SK-N-SH (cell line): Measurements from ENCODE around the gene DLEC1. TPM values are rescaled to one million over a fixed set of nuclear protein-coding genes. Genes with fewer than 3 reads are reported as not detected.

Experiments
- CTCF ChIA-PET: fragments of 300-600, 350-600 bp; formaldehyde crosslinking; extraction: SDS; loops from one replicate; lab custom pipeline; 2021; lab: Yijun Ruan, JAX
- POLR2A ChIA-PET: fragments of 350-600 bp; sonication (Branson Sonifier 250); formaldehyde crosslinking; extraction: SDS; loops from one replicate; lab custom pipeline; 2020; ENCODE audit warnings: antibody characterized with exemption, inconsistent platforms; lab: Yijun Ruan, JAX
- DNase-seq: peaks from one replicate; pipeline ENCODE4 v3.0.0; 2012
- H2AFZ ChIP-seq: fragments of 200-600 bp; sonication (generic); 2 replicates; pipeline ENCODE4 v1.8.1; 2016; ENCODE audit warnings: antibody characterized with exemption, mild to moderate bottlenecking, low read depth
- H3F3A ChIP-seq: fragments of 200-600 bp; sonication (generic); replicated peaks from 2 replicates; pipeline ENCODE3; 2016; ENCODE audit warnings: antibody characterized with exemption, mild to moderate bottlenecking; ENCODE audit not compliant: insufficient read depth
- H3K27ac ChIP-seq, 2 experiments: fragments of 200-500 bp in 1 of 2; fragments of 200-600 bp in 1 of 2; sonication (Bioruptor generic) in 1 of 2; sonication (generic), shearing (Covaris generic) in 1 of 2; 2 replicates each; pipeline versions ENCODE4 v1.5.1 to v1.6.1; 2014 to 2016; ENCODE audit warnings: low read depth in 2 of 2, inconsistent platforms in 1 of 2, low read length in 1 of 2, mild to moderate bottlenecking in 1 of 2, mixed read lengths in 1 of 2
- H3K27me3 ChIP-seq: fragments of 200-600 bp; sonication (generic), shearing (Covaris generic); 2 replicates; pipeline ENCODE4 v1.6.1; 2016; ENCODE audit warnings: mixed run types; ENCODE audit not compliant: insufficient read depth
- H3K36me3 ChIP-seq, 2 experiments: fragments of 200-500 bp in 1 of 2; fragments of 200-600 bp in 1 of 2; sonication (Bioruptor generic) in 1 of 2; sonication (generic) in 1 of 2; replicated peaks in 1 of 2; 2 replicates each; pipeline versions ENCODE3 to v1.5.1; 2014 to 2016; ENCODE audit warnings: low read length in 1 of 2, mild to moderate bottlenecking in 1 of 2; ENCODE audit not compliant: insufficient read depth in 2 of 2, control insufficient read depth in 1 of 2
- H3K4me1 ChIP-seq, 2 experiments: fragments of 200-500 bp in 1 of 2; fragments of 200-600 bp in 1 of 2; sonication (Bioruptor generic) in 1 of 2; sonication (generic), shearing (Covaris generic) in 1 of 2; 2 replicates each; pipeline versions ENCODE4 v1.5.1 to v1.6.1; 2014 to 2016; ENCODE audit warnings: low read depth in 1 of 2, low read length in 1 of 2, mixed run types in 1 of 2; ENCODE audit not compliant: insufficient read depth in 2 of 2, control insufficient read depth in 1 of 2
- H3K4me2 ChIP-seq: fragments of 200-600 bp; sonication (generic), shearing (Covaris generic); 2 replicates; pipeline ENCODE4 v1.6.1; 2017; ENCODE audit warnings: mixed run types
- H3K4me3 ChIP-seq, 2 experiments: fragments of 200-500 bp in 1 of 2; fragments of 200-600 bp in 1 of 2; sonication (Bioruptor generic) in 1 of 2; sonication (generic), shearing (Covaris generic) in 1 of 2; 2 replicates each; pipeline versions ENCODE4 v1.5.1 to v1.8.1; 2014 to 2016; ENCODE audit warnings: low read depth in 2 of 2, inconsistent platforms in 1 of 2, low read length in 1 of 2, mild to moderate bottlenecking in 1 of 2, mixed read lengths in 1 of 2, moderate library complexity in 1 of 2
- H3K79me2 ChIP-seq: fragments of 200-600 bp; sonication (generic); 2 replicates; pipeline ENCODE4 v1.8.1; 2017; ENCODE audit warnings: mild to moderate bottlenecking; ENCODE audit not compliant: insufficient read depth
- H3K9ac ChIP-seq: fragments of 200-600 bp; sonication (generic); 2 replicates; pipeline ENCODE4 v1.6.1; 2017; ENCODE audit warnings: mixed run types
- H3K9me2 ChIP-seq: fragments of 200-600 bp; sonication (generic); 2 replicates; pipeline ENCODE4 v1.6.1; 2017; ENCODE audit warnings: mixed run types
- H3K9me3 ChIP-seq: fragments of 200-600 bp; sonication (generic); 2 replicates; pipeline ENCODE4 v1.6.1; 2017; ENCODE audit warnings: mixed run types, mild to moderate bottlenecking, moderate library complexity
- H4K20me1 ChIP-seq: fragments of 200-600 bp; sonication (generic); 2 replicates; pipeline ENCODE4 v1.6.1; 2017; ENCODE audit warnings: mild to moderate bottlenecking, mixed run types; ENCODE audit not compliant: insufficient read depth
- CHD2 ChIP-seq: fragments of 150-350 bp; IDR thresholded peaks from 2 replicates; pipeline ENCODE4 v1.6.1; 2018; ENCODE audit warnings: low read length; ENCODE audit not compliant: partially characterized antibody
- EP300 ChIP-seq, 2 experiments: IDR thresholded peaks; 2 replicates each; pipeline versions ENCODE4 v1.4.0 to v1.6.1; 2012; ENCODE audit warnings: borderline replicate concordance in 1 of 2, low read depth in 1 of 2, low read length in 1 of 2
- EZH2phosphoT487 ChIP-seq: fragments of 200-600 bp; sonication (generic); IDR thresholded peaks from 2 replicates; pipeline ENCODE4 v1.6.1; 2017; ENCODE audit warnings: low read depth, mixed run types, mild to moderate bottlenecking, antibody characterized with exemption, moderate library complexity, borderline replicate concordance
- FOSL2 ChIP-seq: IDR thresholded peaks from 2 replicates; pipeline ENCODE4 v1.4.0; 2012; ENCODE audit warnings: low read depth, mild to moderate bottlenecking, moderate library complexity, borderline replicate concordance
- FOXM1 ChIP-seq: IDR thresholded peaks from 2 replicates; pipeline ENCODE4 v1.4.0; 2012; ENCODE audit warnings: low read depth, mild to moderate bottlenecking
- GABPA ChIP-seq: IDR thresholded peaks from 2 replicates; pipeline ENCODE4 v1.4.0; 2012; ENCODE audit warnings: low read depth, mild to moderate bottlenecking
- IRF3 ChIP-seq: fragments of 150-350 bp; IDR thresholded peaks from 2 replicates; pipeline ENCODE4 v1.6.1; 2016; ENCODE audit warnings: mild to moderate bottlenecking, low read depth, low read length
- MXI1 ChIP-seq: IDR thresholded peaks from 2 replicates; pipeline ENCODE4 v1.6.1; 2012; ENCODE audit warnings: mild to moderate bottlenecking, low read depth, low read length, improper control_type of control experiment
- NFIC ChIP-seq: IDR thresholded peaks from 2 replicates; pipeline ENCODE4 v1.4.0; 2012; ENCODE audit warnings: borderline replicate concordance
- NRF1 ChIP-seq: IDR thresholded peaks from 2 replicates; pipeline ENCODE4 v1.6.1; 2012; ENCODE audit warnings: low read depth, mild to moderate bottlenecking, low read length
- POLR2AphosphoS5 ChIP-seq: IDR thresholded peaks from 2 replicates; pipeline ENCODE4 v1.6.1; 2012; ENCODE audit warnings: low read depth, low read length
- RAD21 ChIP-seq: IDR thresholded peaks from 2 replicates; pipeline ENCODE4 v1.6.1; 2012; ENCODE audit warnings: mild to moderate bottlenecking, low read length
- RCOR1 ChIP-seq: fragments of 150-350 bp; IDR thresholded peaks from 2 replicates; pipeline ENCODE4 v1.6.1; 2017; ENCODE audit warnings: antibody characterized with exemption, low read length
- SIN3A ChIP-seq: IDR thresholded peaks from 2 replicates; pipeline ENCODE4 v1.6.1; 2012; ENCODE audit warnings: low read depth, mild to moderate bottlenecking, low read length, moderate library complexity, borderline replicate concordance
- SMC3 ChIP-seq: IDR thresholded peaks from 2 replicates; pipeline ENCODE4 v1.6.1; 2012; ENCODE audit warnings: low read depth, low read length, improper control_type of control experiment
- WGBS: methylation state at CpG from one replicate; pipeline ENCODE4 v1.1.6; 2017; ENCODE audit warnings: low lambda C conversion rate; 5-methylcytosine and 5-hydroxymethylcytosine counted together
- polyA plus RNA-seq, 3 experiments: library from polyadenylated mRNA; depleted of rRNA; stranded (reverse); fragments of >200 nt; gene quantifications; 2 replicates each; pipeline ENCODE4 v1.2.3, GENCODE V29; 2012
- TF ChIP-seq, protein P1 (sequence below): IDR thresholded peaks from 2 replicates; pipeline ENCODE4 v1.4.0; 2012; ENCODE audit warnings: low read depth, borderline replicate concordance
- TF ChIP-seq, protein P2 (sequence below): IDR thresholded peaks from 2 replicates; pipeline ENCODE4 v1.4.0; 2012; ENCODE audit warnings: low read depth, borderline replicate concordance
- TF ChIP-seq, protein P3 (sequence below): fragments of 200-600 bp; sonication (generic); IDR thresholded peaks from 2 replicates; pipeline ENCODE4 v1.6.1; 2017; ENCODE audit warnings: antibody characterized with exemption, mild to moderate bottlenecking, moderate library complexity

Gene DLEC1
- polyA plus RNA-seq, 1 of the 3 experiments (the other 2 are of a cell fraction): 0.02 TPM

- no peak overlapping the region for H3K27ac ChIP-seq
- H4K20me1 ChIP-seq: no peaks in the 10 kb centered on the region
- no peak overlapping the region for H3K4me3 ChIP-seq
- peaks cover 5 to 12% of the 10 kb centered on the region in 2 experiments; a peak in 1 of 4 replicates for H3K4me1 ChIP-seq
- H3K27me3 ChIP-seq: no peaks in the 10 kb centered on the region
- H3K4me2 ChIP-seq: no peak overlapping the region
- peaks cover 18% of the 10 kb centered on the region for H3K79me2 ChIP-seq
- H3K9me3 ChIP-seq: no peaks in the 10 kb centered on the region
- peaks cover 0 to 17% of the 10 kb centered on the region in 2 experiments for H3K36me3 ChIP-seq
- DNase-seq: no peak
- no peaks in the 10 kb centered on the region for H3K9me2 ChIP-seq
- no peak overlapping the region for H2AFZ ChIP-seq
- H3F3A ChIP-seq: no peaks in the 10 kb centered on the region
- 67% methylated on average over 3 of the region's 3 CpGs for WGBS
- CTCF ChIA-PET: no interaction called here
- no peak overlapping the region for H3K9ac ChIP-seq
- TF ChIP-seq MXI1 (no peak), IRF3 (no peak)
- TF ChIP-seq, protein P1, sequence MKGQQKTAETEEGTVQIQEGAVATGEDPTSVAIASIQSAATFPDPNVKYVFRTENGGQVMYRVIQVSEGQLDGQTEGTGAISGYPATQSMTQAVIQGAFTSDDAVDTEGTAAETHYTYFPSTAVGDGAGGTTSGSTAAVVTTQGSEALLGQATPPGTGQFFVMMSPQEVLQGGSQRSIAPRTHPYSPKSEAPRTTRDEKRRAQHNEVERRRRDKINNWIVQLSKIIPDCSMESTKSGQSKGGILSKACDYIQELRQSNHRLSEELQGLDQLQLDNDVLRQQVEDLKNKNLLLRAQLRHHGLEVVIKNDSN: no peak
- POLR2A ChIA-PET: no interaction called here
Observed at GRCh38 chr3:38143511-38143910, 104.5 kb downstream of the DLEC1 start.

GRCh38 chr3:38146504-38146903 lies 107.5 kb downstream of the DLEC1 start:
- no peak for DNase-seq
- POLR2A ChIA-PET: no interaction called here
- H3K4me2 ChIP-seq: no peak overlapping the region

More at GRCh38 chr3:38146504-38146903, 107.5 kb downstream of the DLEC1 start:
- CTCF ChIA-PET: no interaction called here
- H3K9ac ChIP-seq: no peak overlapping the region
- H3K4me1 ChIP-seq: peaks cover 0 to 5% of the 10 kb centered on the region in 2 experiments; a peak in 1 of 4 replicates
- H3K79me2 ChIP-seq: no peaks in the 10 kb centered on the region
- no peaks in the 10 kb centered on the region for H3K9me2 ChIP-seq
- no peaks in the 10 kb centered on the region for H3K27me3 ChIP-seq
- no peaks in the 10 kb centered on the region for H3F3A ChIP-seq
- H3K9me3 ChIP-seq: no peaks in the 10 kb centered on the region
- peaks cover 0 to 6% of the 10 kb centered on the region in 2 experiments for H3K36me3 ChIP-seq
- TF ChIP-seq SMC3: no peak
- TF ChIP-seq FOXM1: no peak
- TF ChIP-seq, protein P1: no peak
- TF ChIP-seq RCOR1: no peak
- TF ChIP-seq SIN3A: no peak
- TF ChIP-seq CHD2: no peak
- TF ChIP-seq NRF1: no peak
- no peak for TF ChIP-seq GABPA
- TF ChIP-seq POLR2AphosphoS5: no peak
- TF ChIP-seq NFIC: no peak
- TF ChIP-seq RAD21: no peak
- TF ChIP-seq, protein P2, sequence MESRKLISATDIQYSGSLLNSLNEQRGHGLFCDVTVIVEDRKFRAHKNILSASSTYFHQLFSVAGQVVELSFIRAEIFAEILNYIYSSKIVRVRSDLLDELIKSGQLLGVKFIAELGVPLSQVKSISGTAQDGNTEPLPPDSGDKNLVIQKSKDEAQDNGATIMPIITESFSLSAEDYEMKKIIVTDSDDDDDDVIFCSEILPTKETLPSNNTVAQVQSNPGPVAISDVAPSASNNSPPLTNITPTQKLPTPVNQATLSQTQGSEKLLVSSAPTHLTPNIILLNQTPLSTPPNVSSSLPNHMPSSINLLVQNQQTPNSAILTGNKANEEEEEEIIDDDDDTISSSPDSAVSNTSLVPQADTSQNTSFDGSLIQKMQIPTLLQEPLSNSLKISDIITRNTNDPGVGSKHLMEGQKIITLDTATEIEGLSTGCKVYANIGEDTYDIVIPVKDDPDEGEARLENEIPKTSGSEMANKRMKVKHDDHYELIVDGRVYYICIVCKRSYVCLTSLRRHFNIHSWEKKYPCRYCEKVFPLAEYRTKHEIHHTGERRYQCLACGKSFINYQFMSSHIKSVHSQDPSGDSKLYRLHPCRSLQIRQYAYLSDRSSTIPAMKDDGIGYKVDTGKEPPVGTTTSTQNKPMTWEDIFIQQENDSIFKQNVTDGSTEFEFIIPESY: no peak
- TF ChIP-seq EP300 (IDR thresholded peaks at IDR 0.05; ENCODE audit: borderline replicate concordance in 1 of 2, low read depth in 1 of 2, low read length in 1 of 2): no peak
- TF ChIP-seq FOSL2: no peak
- TF ChIP-seq, protein P3, sequence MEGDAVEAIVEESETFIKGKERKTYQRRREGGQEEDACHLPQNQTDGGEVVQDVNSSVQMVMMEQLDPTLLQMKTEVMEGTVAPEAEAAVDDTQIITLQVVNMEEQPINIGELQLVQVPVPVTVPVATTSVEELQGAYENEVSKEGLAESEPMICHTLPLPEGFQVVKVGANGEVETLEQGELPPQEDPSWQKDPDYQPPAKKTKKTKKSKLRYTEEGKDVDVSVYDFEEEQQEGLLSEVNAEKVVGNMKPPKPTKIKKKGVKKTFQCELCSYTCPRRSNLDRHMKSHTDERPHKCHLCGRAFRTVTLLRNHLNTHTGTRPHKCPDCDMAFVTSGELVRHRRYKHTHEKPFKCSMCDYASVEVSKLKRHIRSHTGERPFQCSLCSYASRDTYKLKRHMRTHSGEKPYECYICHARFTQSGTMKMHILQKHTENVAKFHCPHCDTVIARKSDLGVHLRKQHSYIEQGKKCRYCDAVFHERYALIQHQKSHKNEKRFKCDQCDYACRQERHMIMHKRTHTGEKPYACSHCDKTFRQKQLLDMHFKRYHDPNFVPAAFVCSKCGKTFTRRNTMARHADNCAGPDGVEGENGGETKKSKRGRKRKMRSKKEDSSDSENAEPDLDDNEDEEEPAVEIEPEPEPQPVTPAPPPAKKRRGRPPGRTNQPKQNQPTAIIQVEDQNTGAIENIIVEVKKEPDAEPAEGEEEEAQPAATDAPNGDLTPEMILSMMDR: no peak
- TF ChIP-seq EZH2phosphoT487: no peak
- no peak overlapping the region for H3K27ac ChIP-seq
- WGBS: 34% methylated on average over 2 of the region's 2 CpGs
- H4K20me1 ChIP-seq: no peaks in the 10 kb centered on the region
- no peak overlapping the region for H2AFZ ChIP-seq
- H3K4me3 ChIP-seq: no peak overlapping the region
